ENCODE results near the gene SERBP1.

SERBP1 gene

GRCh38 chr1:67476006-67476482 lies 45.8 kb upstream of the SERBP1 start:
- no peaks in the 10 kb centered on the region for H3K9me3 ChIP-seq (ENCODE audit: control insufficient read depth, insufficient read depth, low read length)
- H3K27ac ChIP-seq (ENCODE audit: low read depth, low read length), result no peak overlapping the region
- peaks cover 5% of the 10 kb centered on the region; the same call in 1 of the 2 replicates for H3K27me3 ChIP-seq (ENCODE audit: control insufficient read depth, low read length)
- TF ChIP-seq EZH2phosphoT487 (IDR thresholded peaks at IDR 0.05; ENCODE audit: borderline replicate concordance, low read length) (no peak), CTCF (IDR thresholded peaks at IDR 0.05; ENCODE audit: low read depth, low read length, poor library complexity, severe bottlenecking) (no peak)
- H3K79me2 ChIP-seq (ENCODE audit: control insufficient read depth, low read length), result no peaks in the 10 kb centered on the region
- H3K4me1 ChIP-seq (ENCODE audit: control insufficient read depth, low read length), result no peaks in the 10 kb centered on the region
- H3K4me3 ChIP-seq (ENCODE audit: low read length), result no peak overlapping the region
- H3K9me2 ChIP-seq (replicated peaks; ENCODE audit: control insufficient read depth, low read length), result no peaks in the 10 kb centered on the region
- no peaks in the 10 kb centered on the region for H3F3A ChIP-seq (ENCODE audit: control insufficient read depth, insufficient read depth)
- no peak overlapping the region for H3K4me2 ChIP-seq (ENCODE audit: low read length)
- H3K36me3 ChIP-seq (ENCODE audit: control insufficient read depth, low read length), result no peaks in the 10 kb centered on the region
- H4K20me1 ChIP-seq (ENCODE audit: control insufficient read depth, insufficient read depth, low read depth, low read length), result no peaks in the 10 kb centered on the region

GRCh38 chr1:67472056-67472455 lies 41.9 kb upstream of the SERBP1 start:
- H3F3A ChIP-seq (ENCODE audit: control insufficient read depth, insufficient read depth), result no peaks in the 10 kb centered on the region
- TF ChIP-seq EZH2phosphoT487 (IDR thresholded peaks at IDR 0.05; ENCODE audit: borderline replicate concordance, low read length), result no peak
- no peak for TF ChIP-seq CTCF (IDR thresholded peaks at IDR 0.05; ENCODE audit: low read depth, low read length, poor library complexity, severe bottlenecking)
- H3K4me2 ChIP-seq (ENCODE audit: low read length), result no peak overlapping the region
- peaks cover 5% of the 10 kb centered on the region; the same call in 1 of the 2 replicates for H3K27me3 ChIP-seq (ENCODE audit: control insufficient read depth, low read length)
- H4K20me1 ChIP-seq (ENCODE audit: control insufficient read depth, insufficient read depth, low read depth, low read length), result no peaks in the 10 kb centered on the region
- H3K9me3 ChIP-seq (ENCODE audit: control insufficient read depth, insufficient read depth, low read length), result no peaks in the 10 kb centered on the region
- H3K79me2 ChIP-seq (ENCODE audit: control insufficient read depth, low read length), result no peaks in the 10 kb centered on the region
- H3K27ac ChIP-seq (ENCODE audit: low read depth, low read length), result no peak overlapping the region
- H3K9me2 ChIP-seq (replicated peaks; ENCODE audit: control insufficient read depth, low read length), result no peaks in the 10 kb centered on the region
- H3K36me3 ChIP-seq (ENCODE audit: control insufficient read depth, low read length), result no peaks in the 10 kb centered on the region
- no peaks in the 10 kb centered on the region for H3K4me1 ChIP-seq (ENCODE audit: control insufficient read depth, low read length)
- no peak overlapping the region for H3K4me3 ChIP-seq (ENCODE audit: low read length)

GRCh38 chr1:67469431-67469830 lies 39.2 kb upstream of the SERBP1 start:
- H3K4me3 ChIP-seq (ENCODE audit: low read length), result no peak overlapping the region
- no peak overlapping the region for H3K27ac ChIP-seq (ENCODE audit: low read depth, low read length)
- no peaks in the 10 kb centered on the region for H4K20me1 ChIP-seq (ENCODE audit: control insufficient read depth, insufficient read depth, low read depth, low read length)
- no peaks in the 10 kb centered on the region for H3K9me3 ChIP-seq (ENCODE audit: control insufficient read depth, insufficient read depth, low read length)
- H3F3A ChIP-seq (ENCODE audit: control insufficient read depth, insufficient read depth), result no peaks in the 10 kb centered on the region
- no peaks in the 10 kb centered on the region for H3K9me2 ChIP-seq (replicated peaks; ENCODE audit: control insufficient read depth, low read length)
- H3K4me1 ChIP-seq (ENCODE audit: control insufficient read depth, low read length), result no peaks in the 10 kb centered on the region
- no peaks in the 10 kb centered on the region for H3K36me3 ChIP-seq (ENCODE audit: control insufficient read depth, low read length)
- H3K79me2 ChIP-seq (ENCODE audit: control insufficient read depth, low read length), result no peaks in the 10 kb centered on the region
- H3K4me2 ChIP-seq (ENCODE audit: low read length), result no peak overlapping the region
- TF ChIP-seq EZH2phosphoT487 (IDR thresholded peaks at IDR 0.05; ENCODE audit: borderline replicate concordance, low read length) (no peak), CTCF (IDR thresholded peaks at IDR 0.05; ENCODE audit: low read depth, low read length, poor library complexity, severe bottlenecking) (no peak)
- H3K27me3 ChIP-seq (ENCODE audit: control insufficient read depth, low read length), result peaks cover 14% of the 10 kb centered on the region; the same call in 1 of the 2 replicates
